Activated naive CD8-positive, alpha-beta T cell treated with anti-CD3 and anti-CD28 coated beads, Interleukin-2, amount 10 ng/mL, durations not matched to agents 7 days and 5 days (primary cell): ENCODE data around the gene DEPDC7. TPM values are rescaled to one million over a fixed set of nuclear protein-coding genes. Genes with fewer than 3 reads are reported as not detected.
"Not testable (repeated sequence)": the region's sequence is repeated elsewhere in the genome, so short reads cannot be mapped to it uniquely, and the experiment has no call there.

ENCODE experiments used
- ATAC-seq: fragments of 150-1000 bp; cut with Tn5 transposase; one replicate; pipeline ENCODE4 v1.10.0; 2021; ENCODE audit warnings: low read depth, moderate library complexity
- POLR2A ChIA-PET: fragments of 350-600 bp; sonication (Branson Sonifier 250); formaldehyde crosslinking; loops from one replicate; lab custom pipeline; 2021; ENCODE audit warnings: antibody characterized with exemption; lab: Charles Lee
- DNase-seq: peaks from one replicate; pipeline ENCODE4 v3.0.0; 2021
- H3K27ac Mint-ChIP-seq: one replicate; pipeline ENCODE4 v1.8.0; 2022; ENCODE audit warnings: mild to moderate bottlenecking, mixed read lengths
- H3K27me3 Mint-ChIP-seq: one replicate; pipeline ENCODE4 v1.8.0; 2022; ENCODE audit warnings: mild to moderate bottlenecking, moderate library complexity, mixed read lengths
- H3K36me3 Mint-ChIP-seq: one replicate; pipeline ENCODE4 v1.8.0; 2021; ENCODE audit warnings: mild to moderate bottlenecking, mixed read lengths
- H3K4me1 Mint-ChIP-seq: one replicate; pipeline ENCODE4 v1.8.0; 2021; ENCODE audit warnings: mixed read lengths
- H3K4me3 Mint-ChIP-seq: one replicate; pipeline ENCODE4 v1.8.0; 2022; ENCODE audit warnings: mild to moderate bottlenecking, moderate library complexity, mixed read lengths
- H3K9me3 Mint-ChIP-seq: one replicate; pipeline ENCODE4 v1.8.0; 2021; ENCODE audit warnings: mixed read lengths
- total RNA-seq, 2 experiments: library from RNA; stranded (reverse); gene quantifications; one replicate each; pipeline ENCODE4 v1.2.3, GENCODE V29; 2021

Gene DEPDC7
- total RNA-seq, 2 experiments from 2014 or later: 2.7 to 3.6 TPM

GRCh38 chr11:33049565-33050408 lies 34.1 kb downstream of the DEPDC7 start:
- H3K27me3 Mint-ChIP-seq, H3K9me3 Mint-ChIP-seq, H3K27ac Mint-ChIP-seq, H3K4me3 Mint-ChIP-seq, H3K4me1 Mint-ChIP-seq, ATAC-seq, POLR2A ChIA-PET, DNase-seq: not testable (repeated sequence)
- peaks cover 22% of the 10 kb centered on the region for H3K36me3 Mint-ChIP-seq

GRCh38 chr11:33052231-33052630 lies 36.6 kb downstream of the DEPDC7 start:
- Mint-ChIP-seq H3K27me3 (no peaks in the 10 kb centered on the region), H3K4me1 (no peaks in the 10 kb centered on the region), H3K9me3 (no peaks in the 10 kb centered on the region), H3K36me3 (peaks cover 17% of the 10 kb centered on the region), H3K27ac (no peak overlapping the region), H3K4me3 (no peak overlapping the region)
- DNase-seq (no peak), ATAC-seq (no peak)
- POLR2A ChIA-PET: no interaction called here

GRCh38 chr11:33055375-33055774 lies 39.7 kb downstream of the DEPDC7 start:
- DNase-seq (no peak), ATAC-seq (no peak)
- peaks cover 4% of the 10 kb centered on the region for H3K4me1 Mint-ChIP-seq
- H3K36me3 Mint-ChIP-seq: peaks cover 16% of the 10 kb centered on the region
- H3K9me3 Mint-ChIP-seq: no peaks in the 10 kb centered on the region
- no peaks in the 10 kb centered on the region for H3K27me3 Mint-ChIP-seq
- H3K4me3 Mint-ChIP-seq: no peak overlapping the region
- POLR2A ChIA-PET: no interaction called here
- no peak overlapping the region for H3K27ac Mint-ChIP-seq

GRCh38 chr11:33057284-33057683 lies 41.6 kb downstream of the DEPDC7 start:
- no peak overlapping the region for H3K27ac Mint-ChIP-seq
- POLR2A ChIA-PET: interaction anchor here (1.4 kb wide), 1 partner anchor 18 kb away, joined by 4 read pairs; the partner anchor contains the start of gene TCP11L1

GRCh38 chr11:33059331-33060007 lies 43.8 kb downstream of the DEPDC7 start:
- H3K36me3 Mint-ChIP-seq: peaks cover 23% of the 10 kb centered on the region
- POLR2A ChIA-PET: no interaction called here

More at GRCh38 chr11:33057284-33057683, 41.6 kb downstream of the DEPDC7 start:
- Mint-ChIP-seq H3K27me3 (no peaks in the 10 kb centered on the region), H3K4me3 (no peak overlapping the region), H3K4me1 (peaks cover 4% of the 10 kb centered on the region), H3K9me3 (no peaks in the 10 kb centered on the region), H3K36me3 (peaks cover 19% of the 10 kb centered on the region)
- ATAC-seq: no peak
- no peak for DNase-seq

GRCh38 chr11:33060271-33060670 lies 44.6 kb downstream of the DEPDC7 start:
- no peak for DNase-seq
- no peak overlapping the region for H3K27ac Mint-ChIP-seq
- H3K9me3 Mint-ChIP-seq: no peaks in the 10 kb centered on the region
- H3K4me1 Mint-ChIP-seq: peaks cover 17% of the 10 kb centered on the region
- no peak overlapping the region for H3K4me3 Mint-ChIP-seq
- peaks cover 22% of the 10 kb centered on the region for H3K36me3 Mint-ChIP-seq
- no peaks in the 10 kb centered on the region for H3K27me3 Mint-ChIP-seq
- POLR2A ChIA-PET: no interaction called here
- ATAC-seq: no peak

More at GRCh38 chr11:33059331-33060007, 43.8 kb downstream of the DEPDC7 start:
- Mint-ChIP-seq H3K9me3 (no peaks in the 10 kb centered on the region), H3K4me1 (peaks cover 14% of the 10 kb centered on the region), H3K4me3 (no peak overlapping the region), H3K27me3 (no peaks in the 10 kb centered on the region), H3K27ac (peak overlapping the region; percentile 61)
- DNase-seq: no peak
- no peak for ATAC-seq

- DNase-seq (no peak), ATAC-seq (no peak)
- H3K27ac Mint-ChIP-seq: no peak overlapping the region
- H3K4me1 Mint-ChIP-seq: peaks cover 17% of the 10 kb centered on the region
- no peaks in the 10 kb centered on the region for H3K9me3 Mint-ChIP-seq
- H3K27me3 Mint-ChIP-seq: no peaks in the 10 kb centered on the region
- no peak overlapping the region for H3K4me3 Mint-ChIP-seq
- POLR2A ChIA-PET: interaction anchor here (1.4 kb wide), 1 partner anchor 22 kb away, joined by 3 read pairs; no protein-coding TSS in a partner anchor
- H3K36me3 Mint-ChIP-seq: peaks cover 21% of the 10 kb centered on the region
Measured at GRCh38 chr11:33062137-33062536, 46.5 kb downstream of the DEPDC7 start.

GRCh38 chr11:33063326-33063881 lies 47.7 kb downstream of the DEPDC7 start:
- POLR2A ChIA-PET: interaction anchor here (0.6 to 1.4 kb wide), 2 partner anchors 48 to 102 kb away, joined by 3 read pairs; no protein-coding TSS in a partner anchor
- H3K27ac Mint-ChIP-seq: no peak overlapping the region
- H3K36me3 Mint-ChIP-seq: peaks cover 19% of the 10 kb centered on the region
- H3K4me3 Mint-ChIP-seq: no peak overlapping the region
- peaks cover 17% of the 10 kb centered on the region for H3K4me1 Mint-ChIP-seq
- DNase-seq (no peak), ATAC-seq (peak; percentile 38)
- H3K27me3 Mint-ChIP-seq: no peaks in the 10 kb centered on the region
- no peaks in the 10 kb centered on the region for H3K9me3 Mint-ChIP-seq

- Mint-ChIP-seq H3K4me3 (no peak overlapping the region), H3K27me3 (no peaks in the 10 kb centered on the region), H3K27ac (no peak overlapping the region), H3K9me3 (no peaks in the 10 kb centered on the region), H3K36me3 (peaks cover 16% of the 10 kb centered on the region), H3K4me1 (peaks cover 14% of the 10 kb centered on the region)
- POLR2A ChIA-PET: interaction anchor here (0.6 to 1.4 kb wide), 2 partner anchors 49 to 103 kb away, joined by 3 read pairs; no protein-coding TSS in a partner anchor
- no peak for ATAC-seq
- DNase-seq: no peak
Measured at GRCh38 chr11:33064033-33064825, 48.6 kb downstream of the DEPDC7 start.

GRCh38 chr11:33064866-33065265 lies 49.2 kb downstream of the DEPDC7 start:
- H3K27ac Mint-ChIP-seq: no peak overlapping the region
- no peaks in the 10 kb centered on the region for H3K9me3 Mint-ChIP-seq
- POLR2A ChIA-PET: interaction anchor here (0.9 kb wide), 1 partner anchor 26 kb away, joined by 4 read pairs; no protein-coding TSS in a partner anchor
- DNase-seq: no peak
- ATAC-seq: no peak
- H3K4me1 Mint-ChIP-seq: peaks cover 13% of the 10 kb centered on the region
- no peak overlapping the region for H3K4me3 Mint-ChIP-seq
- H3K27me3 Mint-ChIP-seq: no peaks in the 10 kb centered on the region
- peaks cover 12% of the 10 kb centered on the region for H3K36me3 Mint-ChIP-seq

GRCh38 chr11:33065445-33066178 lies 49.9 kb downstream of the DEPDC7 start:
- Mint-ChIP-seq H3K4me3 (no peak overlapping the region), H3K27me3 (no peaks in the 10 kb centered on the region), H3K4me1 (peaks cover 13% of the 10 kb centered on the region), H3K36me3 (peaks cover 12% of the 10 kb centered on the region), H3K9me3 (no peaks in the 10 kb centered on the region), H3K27ac (no peak overlapping the region)
- POLR2A ChIA-PET: interaction anchor here (0.9 kb wide), 1 partner anchor 27 kb away, joined by 4 read pairs; no protein-coding TSS in a partner anchor
- ATAC-seq (peak; percentile 83), DNase-seq (peak; percentile 80)

- Mint-ChIP-seq H3K36me3 (peaks cover 16% of the 10 kb centered on the region), H3K27me3 (no peaks in the 10 kb centered on the region), H3K4me1 (peaks cover 13% of the 10 kb centered on the region), H3K27ac (no peak overlapping the region), H3K4me3 (no peak overlapping the region), H3K9me3 (no peaks in the 10 kb centered on the region)
- DNase-seq: no peak
- POLR2A ChIA-PET: interaction anchor here (0.7 kb wide), 1 partner anchor 508 kb away, joined by 3 read pairs; no protein-coding TSS in a partner anchor
- no peak for ATAC-seq
Measured at GRCh38 chr11:33067294-33067693, 51.6 kb downstream of the DEPDC7 start.
